Fibroblast of lung (primary cell): ENCODE results near the gene SEPTIN8.

ENCODE experiments used
- CTCF ChIP-seq, 2 donors: IDR thresholded peaks in 1 of 2; conservative IDR thresholded peaks in 1 of 2; 1 replicate in 1 of 2; 2 replicates in 1 of 2; pipeline ENCODE4 v1.5.1; 2011 to 2012; ENCODE audit warnings: low read length in 2 of 2, control low read depth in 1 of 2, inconsistent platforms in 1 of 2, low read depth in 1 of 2, mild to moderate bottlenecking in 1 of 2
- EZH2 ChIP-seq: IDR thresholded peaks from 2 replicates; pipeline ENCODE4 v1.5.1; 2012; ENCODE audit warnings: low read length, control low read depth, mild to moderate bottlenecking; ENCODE audit errors: missing control alignments

- no peak for TF ChIP-seq CTCF (conservative IDR thresholded peaks at IDR 0.05 in 1 of 2, IDR thresholded peaks at IDR 0.05 in 1 of 2; ENCODE audit: low read depth in 1 of 2, low read length in 2 of 2)
- no peak for TF ChIP-seq EZH2
Measured at GRCh38 chr5:132775476-132775961, 1.5 kb downstream of the SEPTIN8 start.
